Testis (tissue), 2 donors: ENCODE measurements around the gene RCL1.

Experiments
- POLR2A ChIP-seq: fragments of 450-650 bp; IDR thresholded peaks from one replicate; pipeline ENCODE4 v1.6.1; 2017; ENCODE audit warnings: antibody characterized with exemption, mild to moderate bottlenecking, moderate library complexity
- TF ChIP-seq, protein P1 (sequence below), 3 experiments: fragments of 450-650 bp in 2 of 3; fragments of 200-600 bp in 1 of 3; sonication (generic) in 1 of 3; IDR thresholded peaks; one replicate each; pipeline ENCODE4 v1.5.1; 2016 to 2019; ENCODE audit warnings: antibody characterized with exemption in 3 of 3, mild to moderate bottlenecking in 2 of 3, moderate library complexity in 1 of 3

DNA sequence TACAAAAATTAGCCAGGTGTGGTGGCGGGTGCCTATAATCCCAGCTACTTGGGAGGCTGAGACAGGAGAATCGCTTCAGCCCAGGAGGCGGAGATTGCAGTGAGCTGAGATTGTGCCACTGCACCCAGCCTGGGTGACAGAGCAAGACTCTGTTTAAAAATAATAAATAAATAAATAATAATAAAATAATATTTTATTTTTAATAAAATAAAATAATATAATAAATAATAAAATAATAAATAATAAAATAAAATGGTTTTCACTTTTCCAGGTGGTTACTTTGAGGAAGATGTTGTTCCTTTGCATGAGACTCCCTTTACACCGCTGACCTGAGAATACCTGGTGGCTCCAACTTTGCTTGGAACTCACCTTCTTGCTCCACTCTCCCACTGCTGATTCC, 82.8 kb downstream of the RCL1 start:
- TF ChIP-seq, protein P1, sequence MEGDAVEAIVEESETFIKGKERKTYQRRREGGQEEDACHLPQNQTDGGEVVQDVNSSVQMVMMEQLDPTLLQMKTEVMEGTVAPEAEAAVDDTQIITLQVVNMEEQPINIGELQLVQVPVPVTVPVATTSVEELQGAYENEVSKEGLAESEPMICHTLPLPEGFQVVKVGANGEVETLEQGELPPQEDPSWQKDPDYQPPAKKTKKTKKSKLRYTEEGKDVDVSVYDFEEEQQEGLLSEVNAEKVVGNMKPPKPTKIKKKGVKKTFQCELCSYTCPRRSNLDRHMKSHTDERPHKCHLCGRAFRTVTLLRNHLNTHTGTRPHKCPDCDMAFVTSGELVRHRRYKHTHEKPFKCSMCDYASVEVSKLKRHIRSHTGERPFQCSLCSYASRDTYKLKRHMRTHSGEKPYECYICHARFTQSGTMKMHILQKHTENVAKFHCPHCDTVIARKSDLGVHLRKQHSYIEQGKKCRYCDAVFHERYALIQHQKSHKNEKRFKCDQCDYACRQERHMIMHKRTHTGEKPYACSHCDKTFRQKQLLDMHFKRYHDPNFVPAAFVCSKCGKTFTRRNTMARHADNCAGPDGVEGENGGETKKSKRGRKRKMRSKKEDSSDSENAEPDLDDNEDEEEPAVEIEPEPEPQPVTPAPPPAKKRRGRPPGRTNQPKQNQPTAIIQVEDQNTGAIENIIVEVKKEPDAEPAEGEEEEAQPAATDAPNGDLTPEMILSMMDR (IDR thresholded peaks at IDR 0.05) = no peak
- TF ChIP-seq POLR2A = no peak
